Frontal cortex (tissue), 1 donor: ENCODE measurements around the gene CDC42EP4. TPM values are rescaled to one million over a fixed set of nuclear protein-coding genes. Genes with fewer than 3 reads are reported as not detected.

Source experiments
- total RNA-seq: library from RNA; depleted of rRNA; stranded (reverse); fragments of >200 nt; gene quantifications from one replicate; pipeline ENCODE4 v1.2.3, GENCODE V29; 2014

The CDC42EP4 gene
- total RNA-seq, 1 donor from 2014 or later = 62.8 TPM

Other genes with a start within 250 kb of the CDC42EP4 start
- 8.2 TPM for gene SLC39A11, start 219.3 kb downstream of the CDC42EP4 start, total RNA-seq
- gene SSTR2, start 147.0 kb downstream of the CDC42EP4 start, total RNA-seq = 41.6 TPM
- 18.3 TPM for gene COG1, start 118.9 kb downstream of the CDC42EP4 start, total RNA-seq
- not detected for gene CPSF4L, start 50.1 kb downstream of the CDC42EP4 start, total RNA-seq